ENCODE data around the gene KRT7. TPM values are rescaled to one million over a fixed set of nuclear protein-coding genes. Genes with fewer than 3 reads are reported as not detected.
"Not testable (repeated sequence)": the region's sequence is repeated elsewhere in the genome, so short reads cannot be mapped to it uniquely, and the experiment has no call there.

The KRT7 gene
- total RNA-seq, 1 donor from 2014 or later = not detected

- Mint-ChIP-seq H3K27me3 (ENCODE audit: unreplicated experiment) (peaks cover 20% of the 10 kb centered on the region), H3K27ac (ENCODE audit: unreplicated experiment) (peak overlapping the region; percentile 36), H3K9me3 (ENCODE audit: unreplicated experiment) (no peaks in the 10 kb centered on the region), H3K36me3 (ENCODE audit: low read depth, unreplicated experiment) (no peaks in the 10 kb centered on the region), H3K4me1 (ENCODE audit: unreplicated experiment) (peaks cover 8% of the 10 kb centered on the region), H3K4me3 (ENCODE audit: unreplicated experiment) (no peak overlapping the region)
- DNase-seq (ENCODE audit: low spot score) = peak; percentile 58
- TF ChIP-seq CTCF (IDR thresholded peaks at IDR 0.05; ENCODE audit: unreplicated experiment) = no peak
Observed at GRCh38 chr12:52250048-52250990, 17.3 kb downstream of the KRT7 start.

GRCh38 chr12:52251367-52252051 lies 18.5 kb downstream of the KRT7 start:
- peak overlapping the region; percentile 15 for H3K4me3 Mint-ChIP-seq (ENCODE audit: unreplicated experiment)
- H3K27ac Mint-ChIP-seq (ENCODE audit: unreplicated experiment) = no peak overlapping the region
- peaks cover 19% of the 10 kb centered on the region for H3K27me3 Mint-ChIP-seq (ENCODE audit: unreplicated experiment)
- no peaks in the 10 kb centered on the region for H3K9me3 Mint-ChIP-seq (ENCODE audit: unreplicated experiment)
- DNase-seq (ENCODE audit: low spot score) = no peak
- no peak for TF ChIP-seq CTCF (IDR thresholded peaks at IDR 0.05; ENCODE audit: unreplicated experiment)
- H3K36me3 Mint-ChIP-seq (ENCODE audit: low read depth, unreplicated experiment) = no peaks in the 10 kb centered on the region
- peaks cover 12% of the 10 kb centered on the region for H3K4me1 Mint-ChIP-seq (ENCODE audit: unreplicated experiment)

GRCh38 chr12:52252175-52252615 lies 19.2 kb downstream of the KRT7 start:
- H3K9me3 Mint-ChIP-seq (ENCODE audit: unreplicated experiment); H3K27ac Mint-ChIP-seq (ENCODE audit: unreplicated experiment); H3K36me3 Mint-ChIP-seq (ENCODE audit: low read depth, unreplicated experiment); H3K4me3 Mint-ChIP-seq (ENCODE audit: unreplicated experiment): not testable (repeated sequence)
- Mint-ChIP-seq H3K4me1 (ENCODE audit: unreplicated experiment) (peaks cover 18% of the 10 kb centered on the region), H3K27me3 (ENCODE audit: unreplicated experiment) (peaks cover 22% of the 10 kb centered on the region)
- peak; percentile 50 for DNase-seq (ENCODE audit: low spot score)

- TF ChIP-seq CTCF (IDR thresholded peaks at IDR 0.05; ENCODE audit: unreplicated experiment) = no peak
- DNase-seq (ENCODE audit: low spot score) = no peak
- H3K4me1 Mint-ChIP-seq (ENCODE audit: unreplicated experiment) = peaks cover 15% of the 10 kb centered on the region
- H3K27ac Mint-ChIP-seq (ENCODE audit: unreplicated experiment) = no peak overlapping the region
- H3K4me3 Mint-ChIP-seq (ENCODE audit: unreplicated experiment) = no peak overlapping the region
- H3K9me3 Mint-ChIP-seq (ENCODE audit: unreplicated experiment) = no peaks in the 10 kb centered on the region
- peaks cover 22% of the 10 kb centered on the region for H3K27me3 Mint-ChIP-seq (ENCODE audit: unreplicated experiment)
- no peaks in the 10 kb centered on the region for H3K36me3 Mint-ChIP-seq (ENCODE audit: low read depth, unreplicated experiment)
Observed at GRCh38 chr12:52252728-52253343, 19.8 kb downstream of the KRT7 start.

- Mint-ChIP-seq H3K27me3 (ENCODE audit: unreplicated experiment) (peaks cover 24% of the 10 kb centered on the region), H3K36me3 (ENCODE audit: low read depth, unreplicated experiment) (no peaks in the 10 kb centered on the region), H3K4me3 (ENCODE audit: unreplicated experiment) (no peak overlapping the region), H3K4me1 (ENCODE audit: unreplicated experiment) (peaks cover 15% of the 10 kb centered on the region), H3K9me3 (ENCODE audit: unreplicated experiment) (no peaks in the 10 kb centered on the region), H3K27ac (ENCODE audit: unreplicated experiment) (no peak overlapping the region)
- DNase-seq (ENCODE audit: low spot score) = no peak
- TF ChIP-seq CTCF (IDR thresholded peaks at IDR 0.05; ENCODE audit: unreplicated experiment) = no peak
Observed at GRCh38 chr12:52253391-52254179, 20.5 kb downstream of the KRT7 start.

Measured in endothelial cell (in vitro differentiated cells).